NCI-H524 (cell line): ENCODE data around the gene ZSWIM3.
"Not testable (repeated sequence)": the region's sequence is repeated elsewhere in the genome, so short reads cannot be mapped to it uniquely, and the experiment has no call there.

Experiments used
- DNase-seq, 2 experiments: peaks; one replicate each; lab custom pipeline; 2025; lab: John Stamatoyannopoulos, UW

Gene ZSWIM3

DNA sequence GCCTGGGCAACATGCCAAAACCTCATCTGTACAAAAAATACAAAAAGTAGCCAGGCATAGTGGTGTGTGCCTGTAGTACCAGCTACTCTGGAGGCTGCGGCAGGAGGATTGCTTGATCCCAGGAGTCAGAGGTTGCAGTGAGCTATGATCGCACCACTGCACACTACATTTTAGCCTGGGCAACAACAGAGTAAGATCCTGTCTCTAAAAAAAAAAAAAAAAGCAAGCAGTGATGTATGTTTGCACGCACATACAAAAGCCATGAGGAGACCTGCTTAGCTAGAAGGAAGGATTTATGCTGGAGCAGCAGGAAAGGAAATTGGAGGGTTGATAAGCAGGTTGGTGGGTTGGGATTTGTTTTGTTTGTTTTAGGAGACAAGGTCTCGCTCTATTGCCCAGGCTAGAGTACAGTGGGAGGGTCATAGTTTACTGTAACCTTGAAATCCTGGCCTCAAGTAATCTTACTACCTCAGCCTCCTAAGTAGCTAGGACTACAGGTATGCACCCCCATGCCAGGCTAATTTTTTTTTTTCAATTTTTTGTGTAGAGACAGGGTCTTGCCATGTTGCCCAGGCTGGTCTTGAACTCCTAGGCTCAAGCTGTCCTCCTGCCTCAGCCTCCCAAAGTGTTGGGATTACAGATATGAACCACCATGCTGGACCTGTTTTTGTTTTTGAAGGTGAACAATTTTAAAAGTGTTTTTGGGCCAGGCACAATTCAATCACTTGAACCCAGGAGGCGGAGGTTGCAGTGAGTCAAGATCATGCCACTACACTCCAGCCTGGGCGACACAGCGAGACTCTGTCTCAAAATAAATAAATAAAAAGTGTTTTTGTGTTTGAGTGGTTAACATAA is 4.0 kb downstream of the ZSWIM3 start:
- DNase-seq, result peak in 1 of 2 experiments; percentile 4

- DNase-seq, result no peak
Measured at GRCh38 chr20:45863543-45864470, 6.4 kb downstream of the ZSWIM3 start.

GRCh38 chr20:45866454-45866853 is 9.0 kb downstream of the ZSWIM3 start:
- DNase-seq, result no peak

DNA sequence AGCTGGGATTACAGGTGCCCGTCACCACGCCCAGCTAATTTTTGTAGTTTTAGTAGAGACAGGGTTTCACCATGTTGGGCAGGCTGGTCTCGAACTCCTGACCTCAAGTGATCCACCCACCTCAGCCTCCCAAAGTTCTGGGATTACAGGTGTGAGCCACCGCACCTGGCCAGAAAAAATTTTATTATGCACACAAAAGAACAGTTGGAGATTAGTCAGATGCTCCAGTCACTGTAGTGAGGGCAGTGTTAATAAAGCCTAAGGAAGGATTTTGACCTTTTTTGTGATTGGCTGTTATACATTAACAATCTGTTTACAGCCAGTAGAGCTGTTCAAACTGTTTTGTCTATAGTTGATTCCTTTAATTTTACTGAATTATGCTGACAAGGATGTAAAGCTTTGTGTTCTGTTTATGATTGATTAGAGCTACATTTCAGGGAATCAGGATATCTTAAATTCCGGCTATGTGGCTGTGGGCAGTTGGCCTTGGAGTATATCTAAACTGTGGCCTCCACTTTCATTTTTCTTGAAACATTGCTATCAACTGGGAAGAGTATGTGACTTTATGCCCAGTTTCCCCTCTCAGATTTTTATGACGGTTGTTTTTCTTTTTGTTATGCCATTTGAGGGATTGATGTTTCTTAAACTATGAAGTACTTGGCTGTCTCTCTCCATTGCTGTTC is 9.9 kb downstream of the ZSWIM3 start:
- no peak for DNase-seq

- no peak for DNase-seq
Measured at GRCh38 chr20:45867819-45868176, 10.4 kb downstream of the ZSWIM3 start.

DNA sequence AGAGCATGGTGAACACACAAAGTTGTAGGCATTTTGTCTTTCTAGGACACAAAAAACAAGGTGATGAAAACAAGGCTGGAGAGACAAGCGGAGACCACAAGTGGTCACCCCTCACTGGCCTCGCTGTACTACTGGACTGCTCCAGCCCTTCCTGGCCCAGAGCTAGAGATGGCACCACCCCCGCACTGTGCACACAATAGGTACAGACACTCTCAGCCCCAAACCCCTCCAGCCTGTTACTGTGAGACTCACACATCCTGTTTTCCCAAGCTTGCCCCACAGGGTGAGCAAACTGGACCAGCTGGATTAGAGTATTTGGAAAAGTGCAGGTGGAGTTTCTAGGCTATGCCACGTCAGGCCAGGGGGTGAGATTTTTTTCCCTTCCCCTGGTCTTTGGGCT is 15.2 kb downstream of the ZSWIM3 start:
- no peak for DNase-seq

DNA sequence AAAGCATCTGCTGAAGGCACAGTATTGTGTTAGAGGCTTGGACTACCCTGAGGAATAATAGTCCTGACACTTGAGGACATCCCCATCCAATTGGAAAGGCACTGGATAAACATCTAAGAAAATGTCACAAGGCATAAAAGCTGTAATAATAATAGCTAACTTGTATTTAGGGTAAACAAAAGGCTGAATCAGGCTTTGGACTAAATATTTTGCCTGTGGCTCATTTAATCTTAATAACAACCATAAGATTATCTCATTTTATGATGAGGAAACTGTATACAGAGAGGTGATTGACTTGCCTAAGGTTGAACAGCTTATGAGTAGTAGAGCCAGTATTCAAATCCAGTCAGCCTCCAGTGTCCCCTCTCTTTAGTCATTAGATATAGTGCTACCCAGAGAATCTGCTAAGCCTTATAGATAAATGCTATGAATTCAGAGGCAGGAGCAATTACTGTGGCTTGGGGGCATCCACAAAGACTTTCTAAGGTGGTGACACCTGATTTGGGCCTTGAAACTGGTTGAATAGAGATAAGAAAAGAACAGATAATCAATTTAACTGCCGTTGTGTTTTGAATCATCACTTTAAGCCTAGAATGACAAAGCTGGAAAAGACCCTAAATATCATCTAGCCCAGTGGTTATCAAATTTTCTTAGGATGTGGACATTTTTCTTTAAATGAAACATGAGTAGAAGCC is 16.1 kb downstream of the ZSWIM3 start:
- DNase-seq, result no peak

- not testable (repeated sequence) for DNase-seq
Measured at GRCh38 chr20:45874104-45874481, 16.7 kb downstream of the ZSWIM3 start.

DNA sequence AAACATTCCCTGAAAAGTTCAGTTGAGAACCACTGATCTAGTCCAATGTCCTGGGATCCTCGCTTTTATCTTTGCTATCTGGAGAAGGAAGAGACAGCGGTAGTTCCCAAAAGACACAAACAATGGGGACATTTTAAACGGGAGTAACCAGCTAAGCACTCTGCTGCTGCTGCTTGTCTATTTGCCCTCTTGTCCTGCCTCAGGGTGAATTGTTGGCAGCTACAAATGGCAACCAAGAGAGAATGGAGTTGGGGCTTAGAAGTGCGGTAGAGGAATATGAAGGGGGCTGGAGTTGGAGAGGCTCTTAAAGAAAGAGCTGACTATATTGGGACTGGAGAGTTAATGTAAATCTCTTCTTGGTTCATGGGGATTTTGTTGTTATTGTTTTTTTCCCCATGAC is 17.2 kb downstream of the ZSWIM3 start:
- no peak for DNase-seq

GRCh38 chr20:45878076-45878761 is 20.8 kb downstream of the ZSWIM3 start:
- peak in 1 of 2 experiments; percentile 13 for DNase-seq

GRCh38 chr20:45880988-45881788 is 23.8 kb downstream of the ZSWIM3 start, which contains the start of gene ZSWIM1:
Gene ZSWIM1, plus strand, starts transcription at chr20:45881227. Its CDS starts 1,366 bp downstream, at chr20:45882593.
- DNase-seq, result peak; percentile 99

DNA sequence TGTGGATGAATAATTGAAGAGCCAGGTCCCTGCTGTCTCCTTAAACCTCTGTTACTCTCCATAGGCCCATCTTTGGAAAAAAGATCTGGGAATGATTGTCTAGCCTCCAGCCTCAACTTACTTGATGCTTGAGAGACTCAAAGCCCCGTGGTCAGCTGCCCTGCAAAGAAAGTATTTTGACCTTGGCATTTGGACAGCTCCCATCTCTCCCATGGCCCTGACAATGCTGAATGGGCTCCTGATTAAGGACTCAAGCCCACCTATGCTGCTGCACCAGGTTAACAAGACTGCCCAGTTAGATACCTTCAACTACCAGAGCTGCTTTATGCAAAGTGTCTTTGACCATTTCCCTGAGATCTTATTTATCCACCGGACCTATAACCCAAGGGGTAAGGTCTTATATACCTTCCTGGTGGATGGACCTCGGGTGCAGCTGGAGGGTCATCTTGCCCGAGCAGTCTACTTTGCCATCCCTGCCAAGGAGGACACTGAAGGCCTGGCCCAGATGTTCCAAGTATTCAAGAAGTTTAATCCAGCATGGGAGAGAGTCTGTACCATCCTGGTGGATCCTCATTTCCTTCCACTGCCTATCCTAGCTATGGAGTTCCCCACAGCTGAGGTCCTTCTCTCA is 25.2 kb downstream of the ZSWIM3 start:
- no peak for DNase-seq

DNA sequence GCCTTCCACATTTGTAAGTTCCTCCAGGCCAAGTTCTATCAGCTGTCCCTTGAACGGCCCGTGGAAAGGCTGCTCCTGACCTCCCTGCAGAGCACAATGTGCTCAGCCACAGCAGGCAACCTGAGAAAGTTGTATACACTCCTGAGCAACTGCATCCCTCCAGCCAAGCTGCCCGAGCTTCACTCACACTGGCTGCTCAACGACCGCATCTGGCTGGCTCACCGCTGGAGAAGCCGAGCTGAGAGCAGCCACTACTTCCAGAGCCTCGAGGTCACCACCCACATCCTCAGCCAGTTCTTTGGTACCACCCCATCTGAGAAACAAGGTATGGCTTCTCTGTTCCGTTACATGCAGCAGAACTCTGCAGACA is 25.7 kb downstream of the ZSWIM3 start:
- DNase-seq, result no peak

GRCh38 chr20:45886590-45887345 is 29.4 kb downstream of the ZSWIM3 start:
- DNase-seq, result no peak

GRCh38 chr20:45887346-45887715 is 29.9 kb downstream of the ZSWIM3 start, which contains the start of gene SPATA25:
Gene SPATA25, minus strand, starts transcription at chr20:45887622. Its CDS starts 32 bp downstream, at chr20:45887590.
- DNase-seq, result no peak

- no peak for DNase-seq
Measured at GRCh38 chr20:45888681-45889080, 31.3 kb downstream of the ZSWIM3 start.

- peak; percentile 44 to 74 for DNase-seq
Measured at GRCh38 chr20:45890077-45890984, 32.9 kb downstream of the ZSWIM3 start.
